HEK293T (cell line): ENCODE results near the gene PLGRKT.

Source experiments
- CTCF ChIA-PET: fragments of 350-600 bp; formaldehyde crosslinking; extraction: SDS; loops from one replicate; lab custom pipeline; 2021; ENCODE audit warnings: antibody characterized with exemption, inconsistent platforms; lab: Yijun Ruan, JAX
- POLR2A ChIA-PET: fragments of 350-600 bp; formaldehyde crosslinking; extraction: SDS; loops from one replicate; lab custom pipeline; 2020; ENCODE audit warnings: antibody characterized with exemption, inconsistent platforms; lab: Yijun Ruan, JAX
- DNase-seq: peaks from one replicate; pipeline ENCODE4 v3.0.0; 2012; ENCODE audit warnings: mixed read lengths; ENCODE audit errors: extremely low spot score
- ARNT ChIP-seq: fragments of 450-650 bp; IDR thresholded peaks from 2 replicates; pipeline ENCODE4 v1.6.1; 2017; ENCODE audit warnings: mild to moderate bottlenecking
- BHLHE40 ChIP-seq: fragments of 450-650 bp; IDR thresholded peaks from 2 replicates; pipeline ENCODE4 v1.6.1; 2016; ENCODE audit warnings: mild to moderate bottlenecking, moderate library complexity, borderline replicate concordance
- CTBP1 ChIP-seq: fragments of 450-650 bp; IDR thresholded peaks from 2 replicates; pipeline ENCODE4 v1.6.1; 2016; ENCODE audit warnings: borderline replicate concordance
- ELF4 ChIP-seq: fragments of 450-650 bp; IDR thresholded peaks from 2 replicates; pipeline ENCODE4 v1.6.1; 2017; ENCODE audit warnings: antibody characterized with exemption
- FOXA1 ChIP-seq: fragments of 450-650 bp; IDR thresholded peaks from 2 replicates; pipeline ENCODE4 v1.6.1; 2016; ENCODE audit warnings: mild to moderate bottlenecking
- FOXK2 ChIP-seq: fragments of 450-650 bp; IDR thresholded peaks from 2 replicates; pipeline ENCODE4 v1.6.1; 2016; ENCODE audit warnings: mild to moderate bottlenecking
- FOXM1 ChIP-seq: fragments of 450-650 bp; IDR thresholded peaks from 2 replicates; pipeline ENCODE4 v1.6.1; 2017; ENCODE audit warnings: mild to moderate bottlenecking, borderline replicate concordance
- HDGF ChIP-seq: fragments of 450-650 bp; IDR thresholded peaks from 2 replicates; pipeline ENCODE4 v1.6.1; 2017; ENCODE audit warnings: antibody characterized with exemption, borderline replicate concordance
- L3MBTL2 ChIP-seq: fragments of 450-650 bp; conservative IDR thresholded peaks from 2 replicates; pipeline ENCODE4 v1.6.1; 2016; ENCODE audit warnings: mild to moderate bottlenecking
- LEF1 ChIP-seq: fragments of 450-650 bp; IDR thresholded peaks from 2 replicates; pipeline ENCODE4 v1.6.1; 2017; ENCODE audit warnings: mild to moderate bottlenecking, borderline replicate concordance
- NFRKB ChIP-seq: fragments of 450-650 bp; IDR thresholded peaks from 2 replicates; pipeline ENCODE4 v1.6.1; 2016; ENCODE audit warnings: mild to moderate bottlenecking, moderate library complexity
- PKNOX1 ChIP-seq: fragments of 450-650 bp; IDR thresholded peaks from 2 replicates; pipeline ENCODE4 v1.6.1; 2016
- SP1 ChIP-seq: fragments of 450-650 bp; IDR thresholded peaks from 2 replicates; pipeline ENCODE4 v1.6.1; 2017
- SUZ12 ChIP-seq: fragments of 450-650 bp; IDR thresholded peaks from 2 replicates; pipeline ENCODE4 v1.6.1; 2016; ENCODE audit warnings: mild to moderate bottlenecking
- TARDBP ChIP-seq: fragments of 450-650 bp; IDR thresholded peaks from 2 replicates; pipeline ENCODE4 v1.6.1; 2016
- ZNF384 ChIP-seq: fragments of 450-650 bp; IDR thresholded peaks from 2 replicates; pipeline ENCODE4 v1.6.1; 2016

The PLGRKT gene

GRCh38 chr9:5428794-5429528 is 8.8 kb downstream of the PLGRKT start:
- TF ChIP-seq HDGF (no peak), FOXA1 (no peak), TARDBP (no peak), ELF4 (no peak), PKNOX1 (no peak), BHLHE40 (no peak), SUZ12 (no peak), L3MBTL2 (no peak), NFRKB (no peak)
- ChIA-PET POLR2A (no interaction called here), CTCF (no interaction called here)
- no peak for DNase-seq

GRCh38 chr9:5428172-5428571 is 9.6 kb downstream of the PLGRKT start:
- DNase-seq = no peak
- CTCF ChIA-PET = no interaction called here
- no peak for TF ChIP-seq BHLHE40
- TF ChIP-seq TARDBP = no peak
- TF ChIP-seq SUZ12 = no peak
- TF ChIP-seq HDGF = no peak
- no peak for TF ChIP-seq NFRKB
- TF ChIP-seq ZNF384 = no peak
- TF ChIP-seq PKNOX1 = no peak
- POLR2A ChIA-PET = no interaction called here

- ChIA-PET POLR2A (no interaction called here), CTCF (no interaction called here)
- DNase-seq = no peak
- no peak for TF ChIP-seq FOXM1
- no peak for TF ChIP-seq BHLHE40
- no peak for TF ChIP-seq NFRKB
- TF ChIP-seq FOXK2 = no peak
- TF ChIP-seq FOXA1 = no peak
- no peak for TF ChIP-seq ARNT
- TF ChIP-seq PKNOX1 = no peak
- TF ChIP-seq HDGF = no peak
- no peak for TF ChIP-seq ZNF384
- no peak for TF ChIP-seq LEF1
- no peak for TF ChIP-seq SP1
- TF ChIP-seq CTBP1 = no peak
- no peak for TF ChIP-seq ELF4
- TF ChIP-seq SUZ12 = no peak
- TF ChIP-seq L3MBTL2 = no peak
- no peak for TF ChIP-seq TARDBP
Observed at GRCh38 chr9:5427005-5427404, 10.7 kb downstream of the PLGRKT start.

GRCh38 chr9:5425006-5425628 is 12.6 kb downstream of the PLGRKT start:
- TF ChIP-seq PKNOX1 (no peak), SP1 (no peak), FOXM1 (no peak), ZNF384 (no peak), ELF4 (no peak), FOXA1 (no peak), FOXK2 (no peak), CTBP1 (no peak), HDGF (no peak), TARDBP (no peak), SUZ12 (no peak), LEF1 (no peak)
- POLR2A ChIA-PET = no interaction called here
- DNase-seq = peak; percentile 8
- CTCF ChIA-PET = no interaction called here

- ChIA-PET POLR2A (no interaction called here), CTCF (no interaction called here)
- DNase-seq = no peak
- TF ChIP-seq FOXA1 = no peak
- TF ChIP-seq SP1 = no peak
- no peak for TF ChIP-seq L3MBTL2
- TF ChIP-seq NFRKB = no peak
- TF ChIP-seq CTBP1 = no peak
- TF ChIP-seq FOXM1 = no peak
- TF ChIP-seq PKNOX1 = no peak
- no peak for TF ChIP-seq HDGF
- TF ChIP-seq LEF1 = no peak
- no peak for TF ChIP-seq ELF4
- no peak for TF ChIP-seq TARDBP
Observed at GRCh38 chr9:5422276-5422675, 15.4 kb downstream of the PLGRKT start.
